ENCODE measurements around the gene RGMA. TPM values are rescaled to one million over a fixed set of nuclear protein-coding genes. Genes with fewer than 3 reads are reported as not detected.

The RGMA gene
- total and polyA plus RNA-seq, 2 donors (not counting 1 experiment from before 2014, with no cell fraction given), result 0.27 to 1.5 TPM

GRCh38 chr15:93087825-93088199, 1.2 kb downstream of the RGMA start:
- peak overlapping the region in 1 of 4 experiments; percentile 27 for H3K4me3 ChIP-seq (replicated peaks in 1 of 4; ENCODE audit: control extremely low read depth in 1 of 4, insufficient read depth in 1 of 4, low read depth in 3 of 4, low read length in 4 of 4)

GRCh38 chr15:93086791-93087190, 2.2 kb downstream of the RGMA start:
- no peak overlapping the region for H2AFZ ChIP-seq (ENCODE audit: low read length)
- no peak overlapping the region for H3K27ac ChIP-seq (ENCODE audit: insufficient read depth, low read length)
- H3K4me3 ChIP-seq (replicated peaks in 1 of 4; ENCODE audit: control extremely low read depth in 1 of 4, insufficient read depth in 1 of 4, low read depth in 3 of 4, low read length in 4 of 4), result no peak overlapping the region
- TF ChIP-seq EZH2 (IDR thresholded peaks at IDR 0.05; ENCODE audit: low read length, missing control alignments), result no peak
- TF ChIP-seq, protein P1, sequence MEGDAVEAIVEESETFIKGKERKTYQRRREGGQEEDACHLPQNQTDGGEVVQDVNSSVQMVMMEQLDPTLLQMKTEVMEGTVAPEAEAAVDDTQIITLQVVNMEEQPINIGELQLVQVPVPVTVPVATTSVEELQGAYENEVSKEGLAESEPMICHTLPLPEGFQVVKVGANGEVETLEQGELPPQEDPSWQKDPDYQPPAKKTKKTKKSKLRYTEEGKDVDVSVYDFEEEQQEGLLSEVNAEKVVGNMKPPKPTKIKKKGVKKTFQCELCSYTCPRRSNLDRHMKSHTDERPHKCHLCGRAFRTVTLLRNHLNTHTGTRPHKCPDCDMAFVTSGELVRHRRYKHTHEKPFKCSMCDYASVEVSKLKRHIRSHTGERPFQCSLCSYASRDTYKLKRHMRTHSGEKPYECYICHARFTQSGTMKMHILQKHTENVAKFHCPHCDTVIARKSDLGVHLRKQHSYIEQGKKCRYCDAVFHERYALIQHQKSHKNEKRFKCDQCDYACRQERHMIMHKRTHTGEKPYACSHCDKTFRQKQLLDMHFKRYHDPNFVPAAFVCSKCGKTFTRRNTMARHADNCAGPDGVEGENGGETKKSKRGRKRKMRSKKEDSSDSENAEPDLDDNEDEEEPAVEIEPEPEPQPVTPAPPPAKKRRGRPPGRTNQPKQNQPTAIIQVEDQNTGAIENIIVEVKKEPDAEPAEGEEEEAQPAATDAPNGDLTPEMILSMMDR (conservative IDR thresholded peaks at IDR 0.05 in 1 of 2, IDR thresholded peaks at IDR 0.05 in 1 of 2; ENCODE audit: low read depth in 1 of 2, low read length in 2 of 2), result no peak
- DNase-seq (ENCODE audit: low read depth in 2 of 2), result no peak
- no peak overlapping the region for H3K9ac ChIP-seq (ENCODE audit: insufficient read depth, low read length)
- no peaks in the 10 kb centered on the region for H3K4me1 ChIP-seq (ENCODE audit: control insufficient read depth, extremely low read depth, insufficient read depth, low read length)
- no peaks in the 10 kb centered on the region for H3K9me3 ChIP-seq (ENCODE audit: control insufficient read depth, insufficient read depth, low read depth, low read length)
- H3K27me3 ChIP-seq (ENCODE audit: control insufficient read depth, insufficient read depth, low read length), result peaks cover 30% of the 10 kb centered on the region
- no peak overlapping the region for H3K4me2 ChIP-seq (ENCODE audit: extremely low read depth, insufficient read depth, low read length)
- H4K20me1 ChIP-seq (ENCODE audit: control insufficient read depth, extremely low read depth, insufficient read depth, low read length), result no peaks in the 10 kb centered on the region
- H3K79me2 ChIP-seq (ENCODE audit: control insufficient read depth, insufficient read depth, low read length), result no peaks in the 10 kb centered on the region
- no peaks in the 10 kb centered on the region for H3K36me3 ChIP-seq (ENCODE audit: control insufficient read depth, insufficient read depth, low read length)

More at GRCh38 chr15:93087825-93088199, 1.2 kb downstream of the RGMA start:
- H3K27ac ChIP-seq (ENCODE audit: insufficient read depth, low read length), result no peak overlapping the region
- H3K36me3 ChIP-seq (ENCODE audit: control insufficient read depth, insufficient read depth, low read length), result no peaks in the 10 kb centered on the region
- H3K4me2 ChIP-seq (ENCODE audit: extremely low read depth, insufficient read depth, low read length), result peak overlapping the region; percentile 59
- TF ChIP-seq, protein P1 (conservative IDR thresholded peaks at IDR 0.05 in 1 of 2, IDR thresholded peaks at IDR 0.05 in 1 of 2; ENCODE audit: low read depth in 1 of 2, low read length in 2 of 2), result peak; percentile 73 to 88
- TF ChIP-seq EZH2 (IDR thresholded peaks at IDR 0.05; ENCODE audit: low read length, missing control alignments), result no peak
- H3K9me3 ChIP-seq (ENCODE audit: control insufficient read depth, insufficient read depth, low read depth, low read length), result no peaks in the 10 kb centered on the region
- no peak overlapping the region for H3K9ac ChIP-seq (ENCODE audit: insufficient read depth, low read length)
- peaks cover 30% of the 10 kb centered on the region for H3K27me3 ChIP-seq (ENCODE audit: control insufficient read depth, insufficient read depth, low read length)
- H2AFZ ChIP-seq (ENCODE audit: low read length), result no peak overlapping the region
- H4K20me1 ChIP-seq (ENCODE audit: control insufficient read depth, extremely low read depth, insufficient read depth, low read length), result no peaks in the 10 kb centered on the region
- peak; percentile 44 to 62 for DNase-seq (ENCODE audit: low read depth in 2 of 2)
- H3K79me2 ChIP-seq (ENCODE audit: control insufficient read depth, insufficient read depth, low read length), result no peaks in the 10 kb centered on the region
- H3K4me1 ChIP-seq (ENCODE audit: control insufficient read depth, extremely low read depth, insufficient read depth, low read length), result no peaks in the 10 kb centered on the region

GRCh38 chr15:93085692-93086091, 3.3 kb downstream of the RGMA start:
- H3K9ac ChIP-seq (ENCODE audit: insufficient read depth, low read length), result no peak overlapping the region
- no peaks in the 10 kb centered on the region for H4K20me1 ChIP-seq (ENCODE audit: control insufficient read depth, extremely low read depth, insufficient read depth, low read length)
- H3K9me3 ChIP-seq (ENCODE audit: control insufficient read depth, insufficient read depth, low read depth, low read length), result no peaks in the 10 kb centered on the region
- TF ChIP-seq, protein P1 (conservative IDR thresholded peaks at IDR 0.05 in 1 of 2, IDR thresholded peaks at IDR 0.05 in 1 of 2; ENCODE audit: low read depth in 1 of 2, low read length in 2 of 2), result no peak
- no peak for TF ChIP-seq EZH2 (IDR thresholded peaks at IDR 0.05; ENCODE audit: low read length, missing control alignments)
- H3K36me3 ChIP-seq (ENCODE audit: control insufficient read depth, insufficient read depth, low read length), result no peaks in the 10 kb centered on the region
- H3K4me2 ChIP-seq (ENCODE audit: extremely low read depth, insufficient read depth, low read length), result no peak overlapping the region
- H3K79me2 ChIP-seq (ENCODE audit: control insufficient read depth, insufficient read depth, low read length), result no peaks in the 10 kb centered on the region
- peaks cover 30% of the 10 kb centered on the region for H3K27me3 ChIP-seq (ENCODE audit: control insufficient read depth, insufficient read depth, low read length)
- H3K4me3 ChIP-seq (replicated peaks in 1 of 4; ENCODE audit: control extremely low read depth in 1 of 4, insufficient read depth in 1 of 4, low read depth in 3 of 4, low read length in 4 of 4), result no peak overlapping the region
- no peak overlapping the region for H3K27ac ChIP-seq (ENCODE audit: insufficient read depth, low read length)
- H3K4me1 ChIP-seq (ENCODE audit: control insufficient read depth, extremely low read depth, insufficient read depth, low read length), result no peaks in the 10 kb centered on the region
- DNase-seq (ENCODE audit: low read depth in 2 of 2), result no peak
- H2AFZ ChIP-seq (ENCODE audit: low read length), result no peak overlapping the region
